GM23338 (cell line): ENCODE data around the gene WSCD2. TPM values are rescaled to one million over a fixed set of nuclear protein-coding genes. Genes with fewer than 3 reads are reported as not detected.

Experiments used
- ATAC-seq: fragments of 200-7000 bp; cut with Tn5 transposase; 3 replicates; pipeline ENCODE4 v1.9.1; 2020
- DNase-seq: peaks from one replicate; pipeline ENCODE4 v3.0.0-alpha.2; 2015; ENCODE audit warnings: low spot score
- H2AFZ ChIP-seq: fragments of 200-600 bp; sonication (generic); 2 replicates; pipeline ENCODE4 v1.8.0; 2016; ENCODE audit warnings: antibody characterized with exemption, mild to moderate bottlenecking, moderate library complexity
- H3F3A ChIP-seq: fragments of 200-600 bp; sonication (generic); replicated peaks from 2 replicates; pipeline ENCODE4 v1.8.0; 2017; ENCODE audit warnings: antibody characterized with exemption, mixed run types, low read depth
- H3K27ac ChIP-seq: fragments of 200-600 bp; sonication (generic); 2 replicates; pipeline ENCODE4 v1.6.1; 2016; ENCODE audit warnings: low read depth
- H3K27me3 ChIP-seq: fragments of 200-600 bp; sonication (generic); 2 replicates; pipeline ENCODE4 v1.8.0; 2016; ENCODE audit warnings: mild to moderate bottlenecking, mixed run types, moderate library complexity; ENCODE audit not compliant: insufficient read depth
- H3K36me3 ChIP-seq: fragments of 200-600 bp; sonication (generic); 2 replicates; pipeline ENCODE4 v1.8.0; 2016; ENCODE audit warnings: mild to moderate bottlenecking; ENCODE audit not compliant: insufficient read depth
- H3K4me1 ChIP-seq: fragments of 200-600 bp; sonication (generic); 2 replicates; pipeline ENCODE4 v1.8.0; 2016; ENCODE audit warnings: mild to moderate bottlenecking, moderate library complexity; ENCODE audit not compliant: insufficient read depth
- H3K4me2 ChIP-seq: fragments of 200-600 bp; sonication (generic); 2 replicates; pipeline ENCODE4 v1.7.1; 2017; ENCODE audit warnings: mixed run types
- H3K4me3 ChIP-seq: fragments of 200-600 bp; sonication (generic); 2 replicates; pipeline ENCODE4 v1.6.1; 2016; ENCODE audit warnings: mixed run types
- H3K79me2 ChIP-seq: fragments of 200-600 bp; sonication (generic); replicated peaks from 2 replicates; pipeline ENCODE4 v1.8.0; 2017; ENCODE audit warnings: mild to moderate bottlenecking; ENCODE audit not compliant: insufficient read depth
- H3K9me2 ChIP-seq: fragments of 200-600 bp; sonication (generic); 2 replicates; pipeline ENCODE4 v1.8.0; 2017; ENCODE audit not compliant: insufficient read depth
- H4K20me1 ChIP-seq: fragments of 200-600 bp; sonication (generic); replicated peaks from 2 replicates; pipeline ENCODE4 v1.8.0; 2017; ENCODE audit warnings: mild to moderate bottlenecking; ENCODE audit not compliant: insufficient read depth
- H3K27ac Mint-ChIP-seq: 2 replicates; pipeline ENCODE4 v1.8.0; 2020; ENCODE audit warnings: inconsistent platforms, mild to moderate bottlenecking, moderate library complexity, mixed read lengths
- H3K27me3 Mint-ChIP-seq: 3 replicates; pipeline ENCODE4 v1.8.0; 2022; ENCODE audit warnings: low read depth, mild to moderate bottlenecking, moderate library complexity, mixed read lengths, inconsistent platforms; ENCODE audit not compliant: insufficient read depth, poor library complexity
- H3K36me3 Mint-ChIP-seq: 3 replicates; pipeline ENCODE4 v1.8.0; 2021; ENCODE audit warnings: low read depth, mild to moderate bottlenecking, inconsistent platforms, moderate library complexity, mixed read lengths
- H3K4me1 Mint-ChIP-seq: 3 replicates; pipeline ENCODE4 v1.8.0; 2020; ENCODE audit warnings: mild to moderate bottlenecking, inconsistent platforms, mixed read lengths
- H3K4me3 Mint-ChIP-seq: 3 replicates; pipeline ENCODE4 v1.8.0; 2021; ENCODE audit warnings: moderate library complexity, mild to moderate bottlenecking, inconsistent platforms, mixed read lengths
- H3K9me3 Mint-ChIP-seq: 3 replicates; pipeline ENCODE4 v1.8.0; 2020; ENCODE audit warnings: moderate library complexity, mild to moderate bottlenecking, inconsistent platforms, mixed read lengths
- CTCF ChIP-seq, 2 experiments: fragments of 200-600 bp in 1 of 2; sonication (generic) in 1 of 2; conservative IDR thresholded peaks; 2 replicates each; pipeline versions ENCODE4 v1.5.1 to v1.6.1; 2016 to 2017; ENCODE audit warnings: antibody characterized with exemption in 2 of 2, low read depth in 2 of 2, mild to moderate bottlenecking in 2 of 2, moderate library complexity in 1 of 2
- EZH2 ChIP-seq: fragments of 200-600 bp; sonication (generic); IDR thresholded peaks from one replicate; pipeline ENCODE4 v1.8.0; 2017; ENCODE audit warnings: antibody characterized with exemption, mild to moderate bottlenecking, low read depth; ENCODE audit not compliant: unreplicated experiment
- EZH2phosphoT487 ChIP-seq: fragments of 200-600 bp; sonication (generic); IDR thresholded peaks from one replicate; pipeline ENCODE4 v1.8.1; 2018; ENCODE audit warnings: antibody characterized with exemption; ENCODE audit not compliant: unreplicated experiment
- NANOG ChIP-seq: IDR thresholded peaks from 2 replicates; pipeline ENCODE4 v1.6.1; 2016; ENCODE audit warnings: antibody characterized with exemption, borderline replicate concordance
- POLR2AphosphoS5 ChIP-seq: IDR thresholded peaks from 2 replicates; pipeline ENCODE4 v1.6.1; 2016; ENCODE audit warnings: antibody characterized with exemption, low read depth
- STAT1 ChIP-seq: IDR thresholded peaks from one replicate; pipeline ENCODE4 v1.6.1; 2016; ENCODE audit warnings: antibody characterized with exemption; ENCODE audit not compliant: unreplicated experiment
- ZNF114 ChIP-seq: fragments of 250-450 bp; sonication (Bioruptor Pico); IDR thresholded peaks from 2 replicates; pipeline ENCODE4 v1.5.0; 2020; ENCODE audit warnings: mild to moderate bottlenecking, moderate library complexity
- polyA plus RNA-seq: library from polyadenylated mRNA; unstranded; fragments of >200 nt; fragmentation: Nextera tagmentation; extraction: Ambion mirVana; gene quantifications from 2 replicates; pipeline ENCODE4 v1.2.1, GENCODE V29; 2016
- total RNA-seq: library from RNA; depleted of rRNA; stranded (reverse); fragments of >200 nt; shearing (Covaris generic); gene quantifications from 2 replicates; pipeline ENCODE4 v1.2.3, GENCODE V29; 2014
- TF ChIP-seq, protein P1 (sequence below): IDR thresholded peaks from 2 replicates; pipeline ENCODE4 v1.6.1; 2016; ENCODE audit warnings: antibody characterized with exemption
- TF ChIP-seq, protein P2 (sequence below): fragments of 250-450 bp; sonication (Bioruptor Pico); IDR thresholded peaks from 2 replicates; pipeline ENCODE4 v1.5.0; 2020; ENCODE audit warnings: mild to moderate bottlenecking, moderate library complexity

WSCD2 gene
- total and polyA plus RNA-seq, 2 experiments from 2014 or later: 0.66 to 3.1 TPM

GRCh38 chr12:108098374-108098773 lies 30.7 kb upstream of the WSCD2 start:
- H3K4me2 ChIP-seq: no peak overlapping the region
- H3K27me3 ChIP-seq: no peaks in the 10 kb centered on the region
- H3K79me2 ChIP-seq: no peaks in the 10 kb centered on the region
- no peaks in the 10 kb centered on the region for H3K9me2 ChIP-seq
- H3K4me1 ChIP-seq: peaks cover 10% of the 10 kb centered on the region; the same call in 1 of the 2 replicates
- Mint-ChIP-seq H3K4me3 (no peak overlapping the region), H3K27ac (no peak overlapping the region), H3K36me3 (no peaks in the 10 kb centered on the region), H3K4me1 (peaks cover 12% of the 10 kb centered on the region), H3K9me3 (no peaks in the 10 kb centered on the region), H3K27me3 (peaks cover 1% of the 10 kb centered on the region)
- DNase-seq (no peak), ATAC-seq (no peak)
- TF ChIP-seq, protein P1, sequence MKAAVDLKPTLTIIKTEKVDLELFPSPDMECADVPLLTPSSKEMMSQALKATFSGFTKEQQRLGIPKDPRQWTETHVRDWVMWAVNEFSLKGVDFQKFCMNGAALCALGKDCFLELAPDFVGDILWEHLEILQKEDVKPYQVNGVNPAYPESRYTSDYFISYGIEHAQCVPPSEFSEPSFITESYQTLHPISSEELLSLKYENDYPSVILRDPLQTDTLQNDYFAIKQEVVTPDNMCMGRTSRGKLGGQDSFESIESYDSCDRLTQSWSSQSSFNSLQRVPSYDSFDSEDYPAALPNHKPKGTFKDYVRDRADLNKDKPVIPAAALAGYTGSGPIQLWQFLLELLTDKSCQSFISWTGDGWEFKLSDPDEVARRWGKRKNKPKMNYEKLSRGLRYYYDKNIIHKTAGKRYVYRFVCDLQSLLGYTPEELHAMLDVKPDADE: no peak
- TF ChIP-seq, protein P2, sequence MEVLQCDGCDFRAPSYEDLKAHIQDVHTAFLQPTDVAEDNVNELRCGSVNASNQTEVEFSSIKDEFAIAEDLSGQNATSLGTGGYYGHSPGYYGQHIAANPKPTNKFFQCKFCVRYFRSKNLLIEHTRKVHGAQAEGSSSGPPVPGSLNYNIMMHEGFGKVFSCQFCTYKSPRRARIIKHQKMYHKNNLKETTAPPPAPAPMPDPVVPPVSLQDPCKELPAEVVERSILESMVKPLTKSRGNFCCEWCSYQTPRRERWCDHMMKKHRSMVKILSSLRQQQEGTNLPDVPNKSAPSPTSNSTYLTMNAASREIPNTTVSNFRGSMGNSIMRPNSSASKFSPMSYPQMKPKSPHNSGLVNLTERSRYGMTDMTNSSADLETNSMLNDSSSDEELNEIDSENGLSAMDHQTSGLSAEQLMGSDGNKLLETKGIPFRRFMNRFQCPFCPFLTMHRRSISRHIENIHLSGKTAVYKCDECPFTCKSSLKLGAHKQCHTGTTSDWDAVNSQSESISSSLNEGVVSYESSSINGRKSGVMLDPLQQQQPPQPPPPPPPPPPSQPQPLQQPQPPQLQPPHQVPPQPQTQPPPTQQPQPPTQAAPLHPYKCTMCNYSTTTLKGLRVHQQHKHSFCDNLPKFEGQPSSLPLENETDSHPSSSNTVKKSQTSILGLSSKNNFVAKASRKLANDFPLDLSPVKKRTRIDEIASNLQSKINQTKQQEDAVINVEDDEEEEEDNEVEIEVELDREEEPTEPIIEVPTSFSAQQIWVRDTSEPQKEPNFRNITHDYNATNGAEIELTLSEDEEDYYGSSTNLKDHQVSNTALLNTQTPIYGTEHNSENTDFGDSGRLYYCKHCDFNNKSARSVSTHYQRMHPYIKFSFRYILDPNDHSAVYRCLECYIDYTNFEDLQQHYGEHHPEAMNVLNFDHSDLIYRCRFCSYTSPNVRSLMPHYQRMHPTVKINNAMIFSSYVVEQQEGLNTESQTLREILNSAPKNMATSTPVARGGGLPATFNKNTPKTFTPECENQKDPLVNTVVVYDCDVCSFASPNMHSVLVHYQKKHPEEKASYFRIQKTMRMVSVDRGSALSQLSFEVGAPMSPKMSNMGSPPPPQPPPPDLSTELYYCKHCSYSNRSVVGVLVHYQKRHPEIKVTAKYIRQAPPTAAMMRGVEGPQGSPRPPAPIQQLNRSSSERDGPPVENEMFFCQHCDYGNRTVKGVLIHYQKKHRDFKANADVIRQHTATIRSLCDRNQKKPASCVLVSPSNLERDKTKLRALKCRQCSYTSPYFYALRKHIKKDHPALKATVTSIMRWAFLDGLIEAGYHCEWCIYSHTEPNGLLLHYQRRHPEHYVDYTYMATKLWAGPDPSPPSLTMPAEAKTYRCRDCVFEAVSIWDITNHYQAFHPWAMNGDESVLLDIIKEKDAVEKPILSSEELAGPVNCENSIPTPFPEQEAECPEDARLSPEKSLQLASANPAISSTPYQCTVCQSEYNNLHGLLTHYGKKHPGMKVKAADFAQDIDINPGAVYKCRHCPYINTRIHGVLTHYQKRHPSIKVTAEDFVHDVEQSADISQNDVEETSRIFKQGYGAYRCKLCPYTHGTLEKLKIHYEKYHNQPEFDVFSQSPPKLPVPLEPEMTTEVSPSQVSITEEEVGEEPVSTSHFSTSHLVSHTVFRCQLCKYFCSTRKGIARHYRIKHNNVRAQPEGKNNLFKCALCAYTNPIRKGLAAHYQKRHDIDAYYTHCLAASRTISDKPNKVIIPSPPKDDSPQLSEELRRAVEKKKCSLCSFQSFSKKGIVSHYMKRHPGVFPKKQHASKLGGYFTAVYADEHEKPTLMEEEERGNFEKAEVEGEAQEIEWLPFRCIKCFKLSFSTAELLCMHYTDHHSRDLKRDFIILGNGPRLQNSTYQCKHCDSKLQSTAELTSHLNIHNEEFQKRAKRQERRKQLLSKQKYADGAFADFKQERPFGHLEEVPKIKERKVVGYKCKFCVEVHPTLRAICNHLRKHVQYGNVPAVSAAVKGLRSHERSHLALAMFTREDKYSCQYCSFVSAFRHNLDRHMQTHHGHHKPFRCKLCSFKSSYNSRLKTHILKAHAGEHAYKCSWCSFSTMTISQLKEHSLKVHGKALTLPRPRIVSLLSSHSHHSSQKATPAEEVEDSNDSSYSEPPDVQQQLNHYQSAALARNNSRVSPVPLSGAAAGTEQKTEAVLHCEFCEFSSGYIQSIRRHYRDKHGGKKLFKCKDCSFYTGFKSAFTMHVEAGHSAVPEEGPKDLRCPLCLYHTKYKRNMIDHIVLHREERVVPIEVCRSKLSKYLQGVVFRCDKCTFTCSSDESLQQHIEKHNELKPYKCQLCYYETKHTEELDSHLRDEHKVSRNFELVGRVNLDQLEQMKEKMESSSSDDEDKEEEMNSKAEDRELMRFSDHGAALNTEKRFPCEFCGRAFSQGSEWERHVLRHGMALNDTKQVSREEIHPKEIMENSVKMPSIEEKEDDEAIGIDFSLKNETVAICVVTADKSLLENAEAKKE: no peak
- no peak for TF ChIP-seq NANOG
- no peak for TF ChIP-seq EZH2
- no peak overlapping the region for H3K4me3 ChIP-seq
- H2AFZ ChIP-seq: no peak overlapping the region
- H3F3A ChIP-seq: no peaks in the 10 kb centered on the region
- no peaks in the 10 kb centered on the region for H4K20me1 ChIP-seq
- H3K27ac ChIP-seq: no peak overlapping the region
- H3K36me3 ChIP-seq: no peaks in the 10 kb centered on the region

DNA sequence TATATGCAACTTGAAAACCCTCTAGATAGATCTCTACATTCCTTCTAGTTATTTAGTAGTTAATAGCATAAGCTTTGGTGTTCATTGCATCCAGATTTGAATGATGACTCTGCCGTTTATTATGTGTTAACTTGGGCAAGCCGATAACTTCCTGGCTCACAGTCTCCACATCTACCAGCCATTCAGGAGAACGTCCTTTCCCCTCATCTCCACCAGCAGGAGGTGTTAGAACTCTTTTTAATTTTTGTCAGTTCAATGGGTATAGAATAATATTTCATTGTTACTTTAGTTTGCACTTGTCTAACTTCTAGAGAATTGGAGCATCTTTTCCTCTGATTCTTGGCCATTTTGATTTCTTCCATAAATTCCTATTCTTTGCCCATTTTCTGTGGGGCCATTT lies 30.0 kb upstream of the WSCD2 start:
- no peak overlapping the region for H3K4me3 ChIP-seq
- Mint-ChIP-seq H3K9me3 (no peaks in the 10 kb centered on the region), H3K4me3 (no peak overlapping the region), H3K27ac (no peak overlapping the region), H3K4me1 (peaks cover 12% of the 10 kb centered on the region), H3K36me3 (no peaks in the 10 kb centered on the region), H3K27me3 (no peaks in the 10 kb centered on the region)
- H2AFZ ChIP-seq: no peak overlapping the region
- no peaks in the 10 kb centered on the region for H3K27me3 ChIP-seq
- peak; percentile 38 for DNase-seq
- peaks cover 10% of the 10 kb centered on the region; the same call in 1 of the 2 replicates for H3K4me1 ChIP-seq
- H3K4me2 ChIP-seq: no peak overlapping the region
- no peaks in the 10 kb centered on the region for H4K20me1 ChIP-seq
- no peaks in the 10 kb centered on the region for H3K36me3 ChIP-seq
- ATAC-seq: no peak
- H3F3A ChIP-seq: no peaks in the 10 kb centered on the region
- H3K9me2 ChIP-seq: no peaks in the 10 kb centered on the region
- H3K27ac ChIP-seq: no peak overlapping the region
- H3K79me2 ChIP-seq: no peaks in the 10 kb centered on the region
- TF ChIP-seq EZH2phosphoT487 (no peak), ZNF114 (CRISPR knock-in tag) (no peak), STAT1 (no peak), POLR2AphosphoS5 (no peak), CTCF (conservative IDR thresholded peaks at IDR 0.05; ENCODE audit: low read depth in 2 of 2) (peak; percentile 59 to 67)
- TF ChIP-seq, protein P1: no peak
